MM.1S (cell line): Measurements from ENCODE around the gene KRT75.

ENCODE experiments used
- CTCF ChIP-seq: fragments of 300-600 bp; sonication (generic); IDR thresholded peaks from 2 replicates; pipeline ENCODE4 v1.5.1; 2016; ENCODE audit warnings: antibody characterized with exemption, low read length, mixed read lengths
- EZH2 ChIP-seq: fragments of 300-600 bp; sonication (generic); optimal IDR thresholded peaks from 2 replicates; pipeline ENCODE3; 2017; ENCODE audit warnings: low read depth, mild to moderate bottlenecking, antibody characterized with exemption, low read length, mixed read lengths
- EZH2phosphoT487 ChIP-seq: fragments of 300-600 bp; sonication (generic); IDR thresholded peaks from 2 replicates; pipeline ENCODE4 v1.6.1; 2018; ENCODE audit warnings: antibody characterized with exemption, low read length

DNA sequence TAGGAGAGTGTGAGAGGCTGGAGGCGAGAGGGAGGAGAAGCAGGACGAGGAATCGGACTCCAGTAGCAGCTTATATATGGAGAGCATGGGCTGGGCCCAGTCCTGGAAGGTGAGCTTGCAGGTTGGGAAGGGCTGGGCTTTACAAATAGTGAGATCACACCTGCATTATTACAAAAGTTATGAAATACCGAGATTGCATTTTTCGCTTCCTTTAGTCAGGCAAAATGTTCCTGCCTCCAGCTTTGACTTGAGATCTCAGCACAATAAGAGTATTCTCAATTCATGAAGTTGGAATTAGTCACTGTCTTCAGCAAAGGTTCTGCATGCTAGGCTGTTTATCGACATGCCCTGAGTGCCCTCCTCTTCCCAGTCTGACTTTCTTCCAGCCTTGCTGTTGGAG, 17.9 kb upstream of the KRT75 start, which contains the start of gene KRT6B:
- no peak for TF ChIP-seq CTCF
- TF ChIP-seq EZH2 = no peak
- no peak for TF ChIP-seq EZH2phosphoT487
